Ishikawa (cell line): ENCODE data around the gene PDIA3.

Source experiments
- CEBPB ChIP-seq: IDR thresholded peaks from 2 replicates; pipeline ENCODE4 v1.6.1; 2012
- CREB1 ChIP-seq: IDR thresholded peaks from 2 replicates; pipeline ENCODE4 v1.6.1; 2012; ENCODE audit warnings: low read depth
- EGR1 ChIP-seq: IDR thresholded peaks from 2 replicates; pipeline ENCODE4 v1.6.1; 2012
- EP300 ChIP-seq: IDR thresholded peaks from 2 replicates; pipeline ENCODE4 v1.6.1; 2012; ENCODE audit warnings: borderline replicate concordance
- FOXM1 ChIP-seq: IDR thresholded peaks from 2 replicates; pipeline ENCODE4 v1.6.1; 2012; ENCODE audit warnings: low read depth, borderline replicate concordance
- MAX ChIP-seq: IDR thresholded peaks from 2 replicates; pipeline ENCODE4 v1.6.1; 2012
- RAD21 ChIP-seq: IDR thresholded peaks from 2 replicates; pipeline ENCODE4 v1.6.1; 2012; ENCODE audit warnings: low read depth
- TAF1 ChIP-seq: IDR thresholded peaks from 2 replicates; pipeline ENCODE4 v1.6.1; 2012; ENCODE audit warnings: low read depth, mild to moderate bottlenecking
- YY1 ChIP-seq: IDR thresholded peaks from 2 replicates; pipeline ENCODE4 v1.6.1; 2012; ENCODE audit warnings: low read depth
- ZBTB7A ChIP-seq: IDR thresholded peaks from 2 replicates; pipeline ENCODE4 v1.6.1; 2012; ENCODE audit warnings: low read depth
- TF ChIP-seq, protein P1 (sequence below): IDR thresholded peaks from 2 replicates; pipeline ENCODE4 v1.6.1; 2012

GRCh38 chr15:43776718-43777266 is 30.6 kb downstream of the PDIA3 start, which contains the start of gene ELL3:
- TF ChIP-seq EP300, result no peak
- TF ChIP-seq MAX, result no peak
- no peak for TF ChIP-seq CEBPB
- no peak for TF ChIP-seq RAD21
- TF ChIP-seq, protein P1, sequence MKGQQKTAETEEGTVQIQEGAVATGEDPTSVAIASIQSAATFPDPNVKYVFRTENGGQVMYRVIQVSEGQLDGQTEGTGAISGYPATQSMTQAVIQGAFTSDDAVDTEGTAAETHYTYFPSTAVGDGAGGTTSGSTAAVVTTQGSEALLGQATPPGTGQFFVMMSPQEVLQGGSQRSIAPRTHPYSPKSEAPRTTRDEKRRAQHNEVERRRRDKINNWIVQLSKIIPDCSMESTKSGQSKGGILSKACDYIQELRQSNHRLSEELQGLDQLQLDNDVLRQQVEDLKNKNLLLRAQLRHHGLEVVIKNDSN, result no peak
- no peak for TF ChIP-seq YY1
- no peak for TF ChIP-seq FOXM1
- TF ChIP-seq EGR1, result peak; percentile 80
- TF ChIP-seq CREB1, result no peak
- no peak for TF ChIP-seq ZBTB7A
- TF ChIP-seq TAF1, result no peak
